HT1080 (cell line): ENCODE results near the gene PNPLA2. TPM values are rescaled to one million over a fixed set of nuclear protein-coding genes. Genes with fewer than 3 reads are reported as not detected.

Source experiments
- DNase-seq: peaks from one replicate; pipeline ENCODE4 v3.0.0-alpha.2; 2015; ENCODE audit warnings: low read depth
- total RNA-seq: library from RNA; depleted of rRNA; stranded (reverse); fragments of >200 nt; shearing (Covaris generic); gene quantifications from 2 replicates; pipeline ENCODE4 v1.2.3, GENCODE V29; 2014

Gene PNPLA2
- total RNA-seq, 1 experiment from 2014 or later, result 39.0 TPM

DNA sequence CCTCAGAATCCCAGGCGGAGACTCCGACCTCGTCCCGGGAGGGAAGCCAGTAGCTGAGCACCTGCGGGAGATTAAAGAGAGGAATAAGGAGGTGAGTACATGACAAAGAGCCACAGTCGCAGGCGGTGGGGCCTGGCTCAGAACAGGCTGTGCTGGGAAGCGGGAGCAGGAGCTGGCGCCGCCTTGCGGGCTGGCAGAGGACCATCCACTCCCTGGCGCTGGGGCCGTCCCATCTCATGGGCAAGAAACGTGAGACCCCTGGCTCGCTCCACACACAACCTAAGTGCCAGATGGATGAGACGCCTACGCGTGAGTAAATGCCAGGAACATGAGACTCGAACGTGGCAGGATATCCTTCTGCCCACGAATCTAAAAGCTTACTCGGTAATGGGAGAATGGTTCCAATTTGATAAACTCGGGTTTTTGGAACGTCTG is 35.1 kb upstream of the PNPLA2 start:
- no peak for DNase-seq

DNA sequence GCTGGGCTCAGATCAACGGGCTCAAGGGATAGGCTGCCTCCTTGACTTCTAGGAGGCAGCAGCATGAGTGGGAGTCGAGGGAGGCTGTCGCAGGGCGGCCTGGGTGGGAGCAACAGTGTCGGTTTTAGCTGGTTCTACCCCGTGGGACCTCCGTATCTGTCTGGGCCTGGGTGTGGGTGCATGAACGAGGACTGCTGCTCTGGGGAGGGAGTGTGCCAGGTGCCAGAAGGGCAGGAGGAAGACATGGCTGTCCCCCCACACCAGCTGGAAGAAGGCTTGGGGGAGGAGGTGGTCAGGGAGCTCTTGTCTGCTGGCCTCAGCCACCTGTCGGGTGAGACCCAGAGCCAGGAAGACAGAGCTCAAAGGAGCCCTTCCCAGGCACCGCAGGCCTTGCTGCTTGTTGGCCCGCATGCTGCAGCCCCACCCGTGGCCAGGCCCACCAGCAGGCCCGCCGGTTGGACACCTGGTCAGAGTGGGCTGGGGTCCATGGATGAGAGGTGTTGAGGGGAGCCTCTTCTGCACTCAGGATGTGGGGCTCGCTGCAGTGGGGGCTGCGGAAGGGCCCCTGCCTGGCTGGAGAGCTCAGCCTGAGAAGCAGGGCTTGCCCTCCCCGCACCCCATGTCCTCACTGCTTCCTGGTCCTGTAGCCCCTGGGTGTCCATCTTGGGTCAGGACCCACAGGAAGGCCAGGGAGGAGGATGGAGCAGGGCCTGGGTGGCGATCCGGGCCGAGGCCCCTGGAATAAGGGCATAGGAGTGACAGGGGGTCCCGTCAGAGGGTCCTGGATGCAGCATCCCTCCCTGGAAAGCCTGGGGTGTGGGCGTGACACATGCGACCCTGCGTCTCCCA is 32.3 kb upstream of the PNPLA2 start:
- no peak for DNase-seq

DNA sequence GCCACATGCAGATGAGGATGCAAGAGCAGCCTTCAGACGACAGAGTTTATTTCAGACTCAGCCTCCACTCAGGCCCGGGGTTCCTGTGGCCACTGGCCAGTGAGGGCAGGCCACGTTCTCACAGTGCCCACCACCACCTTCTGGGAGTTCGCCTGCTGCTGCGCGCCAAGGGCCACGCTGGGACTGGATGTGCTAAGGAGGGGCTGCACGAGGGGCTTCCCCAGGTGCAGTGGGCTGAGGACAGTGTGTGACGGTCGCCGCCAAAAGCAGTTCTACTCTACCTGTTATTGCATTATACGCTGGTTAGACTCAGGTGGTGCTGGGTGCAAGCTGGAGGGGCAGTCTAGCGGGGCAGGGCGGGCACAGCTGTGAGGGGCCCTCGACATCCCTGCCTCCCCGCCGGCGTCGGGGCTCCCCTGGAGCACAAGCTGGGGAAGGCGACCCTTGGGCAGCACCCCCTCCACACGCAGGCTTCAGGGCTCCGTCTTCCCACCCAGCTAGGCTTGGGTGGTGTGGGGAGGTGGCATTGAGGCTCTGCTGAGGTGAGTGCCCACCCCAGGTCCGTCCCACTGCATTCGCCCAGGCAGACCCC is 31.5 kb upstream of the PNPLA2 start:
- DNase-seq, result no peak

DNA sequence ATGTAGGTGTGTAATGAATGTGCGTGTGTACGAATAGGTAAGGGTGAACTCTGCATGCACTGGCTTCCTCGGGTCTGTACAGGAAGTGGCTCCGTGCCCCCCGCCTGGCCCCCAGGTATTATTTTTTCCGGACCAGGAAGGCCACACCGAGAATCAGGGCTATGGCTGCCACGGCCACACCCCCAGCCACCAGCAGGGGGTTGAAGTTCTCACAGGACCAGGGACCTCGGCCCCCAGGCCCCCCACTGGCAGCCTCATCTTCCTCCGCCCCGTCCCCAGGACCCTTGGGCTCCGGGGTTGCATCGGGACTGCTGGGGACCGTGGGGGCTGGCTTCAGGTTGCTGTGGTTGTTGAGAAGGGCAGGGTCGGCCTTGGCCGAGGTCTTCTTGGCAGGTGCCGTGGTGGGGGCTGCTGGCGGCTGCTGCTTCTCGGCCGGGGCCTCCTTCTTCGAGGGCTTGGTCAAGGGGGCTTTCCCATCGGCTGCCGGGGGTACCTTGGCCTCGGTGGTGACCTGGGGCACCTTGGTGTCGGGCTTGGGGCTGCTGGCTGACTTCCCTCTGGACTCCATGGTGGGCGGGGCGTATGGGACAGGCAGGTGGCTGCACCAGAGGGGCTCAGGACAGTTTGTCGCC is 30.6 kb upstream of the PNPLA2 start:
- no peak for DNase-seq

DNA sequence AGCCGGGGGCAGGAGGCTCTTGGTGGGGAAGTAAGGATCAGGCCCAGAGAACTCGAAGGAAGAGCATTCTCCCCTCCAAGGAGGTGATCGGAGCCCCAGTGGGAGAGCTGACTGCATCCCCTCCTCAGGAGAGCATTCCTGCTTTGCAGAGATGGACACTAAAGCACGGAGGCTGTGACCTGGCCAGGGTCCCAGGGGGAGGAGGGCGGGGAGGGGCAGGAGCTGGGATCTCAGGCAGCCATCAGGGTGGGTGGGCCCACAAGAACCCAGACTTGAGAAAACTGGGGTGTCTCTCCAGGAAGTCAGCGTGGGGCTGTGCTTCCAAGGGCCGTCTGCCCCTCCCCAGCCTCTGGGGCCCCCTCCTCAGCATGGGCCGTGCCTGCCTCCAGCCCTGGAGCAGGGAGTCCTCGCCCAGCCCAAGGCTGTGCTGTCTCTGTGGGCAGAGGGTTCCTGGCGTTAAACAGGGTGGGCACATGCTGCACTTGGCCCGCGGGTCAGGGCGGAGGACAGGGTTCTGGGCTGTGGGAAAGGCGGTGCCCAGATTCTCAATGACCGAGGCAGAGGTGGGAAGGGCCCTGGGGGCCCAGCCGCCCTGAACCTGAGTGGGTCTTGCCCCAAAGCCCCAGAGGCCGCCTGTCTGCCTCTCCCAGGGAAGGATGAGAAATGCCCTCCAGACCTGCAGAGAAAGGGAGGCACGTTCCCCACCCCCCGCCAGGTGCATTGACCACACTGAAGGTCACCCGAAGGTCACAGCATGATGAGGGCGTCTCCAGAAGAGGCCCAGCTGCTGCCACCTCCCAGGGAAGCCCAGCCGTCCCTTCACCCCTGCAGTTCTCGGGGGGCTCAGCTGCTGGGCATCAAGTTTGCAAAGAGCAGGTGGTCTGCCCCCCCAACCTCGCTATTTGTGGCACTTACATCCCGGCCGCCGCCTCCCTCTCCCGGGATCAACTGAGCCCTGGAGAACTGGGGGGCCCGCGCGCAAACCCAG is 29.5 kb upstream of the PNPLA2 start:
- DNase-seq, result no peak

DNA sequence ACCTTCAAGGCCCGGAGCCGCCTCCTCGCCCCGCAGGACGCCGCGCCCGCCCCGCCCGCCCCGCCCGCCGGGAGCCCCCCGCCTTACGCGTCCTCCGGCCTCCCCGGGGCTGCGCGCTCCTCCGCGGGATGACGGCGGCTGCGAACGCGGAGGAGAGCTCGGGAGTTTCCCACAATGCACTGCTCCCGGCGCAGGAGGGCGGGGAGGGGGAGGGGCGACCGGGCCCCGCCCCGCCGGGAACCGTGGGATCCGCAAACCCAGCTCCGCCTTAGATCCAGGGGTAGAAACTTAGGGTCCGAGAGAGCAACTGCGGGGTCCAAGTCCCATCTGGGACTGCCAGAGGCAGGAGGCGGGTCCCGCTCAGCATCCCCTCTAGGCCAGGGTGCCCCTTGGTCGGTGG is 28.8 kb upstream of the PNPLA2 start, which contains the start of gene CEND1:
CEND1 (minus strand) TSS at position 148 of the 400 bp plus-strand sequence. CDS start 1,514 bp downstream, outside the sequence.
- DNase-seq, result no peak

DNA sequence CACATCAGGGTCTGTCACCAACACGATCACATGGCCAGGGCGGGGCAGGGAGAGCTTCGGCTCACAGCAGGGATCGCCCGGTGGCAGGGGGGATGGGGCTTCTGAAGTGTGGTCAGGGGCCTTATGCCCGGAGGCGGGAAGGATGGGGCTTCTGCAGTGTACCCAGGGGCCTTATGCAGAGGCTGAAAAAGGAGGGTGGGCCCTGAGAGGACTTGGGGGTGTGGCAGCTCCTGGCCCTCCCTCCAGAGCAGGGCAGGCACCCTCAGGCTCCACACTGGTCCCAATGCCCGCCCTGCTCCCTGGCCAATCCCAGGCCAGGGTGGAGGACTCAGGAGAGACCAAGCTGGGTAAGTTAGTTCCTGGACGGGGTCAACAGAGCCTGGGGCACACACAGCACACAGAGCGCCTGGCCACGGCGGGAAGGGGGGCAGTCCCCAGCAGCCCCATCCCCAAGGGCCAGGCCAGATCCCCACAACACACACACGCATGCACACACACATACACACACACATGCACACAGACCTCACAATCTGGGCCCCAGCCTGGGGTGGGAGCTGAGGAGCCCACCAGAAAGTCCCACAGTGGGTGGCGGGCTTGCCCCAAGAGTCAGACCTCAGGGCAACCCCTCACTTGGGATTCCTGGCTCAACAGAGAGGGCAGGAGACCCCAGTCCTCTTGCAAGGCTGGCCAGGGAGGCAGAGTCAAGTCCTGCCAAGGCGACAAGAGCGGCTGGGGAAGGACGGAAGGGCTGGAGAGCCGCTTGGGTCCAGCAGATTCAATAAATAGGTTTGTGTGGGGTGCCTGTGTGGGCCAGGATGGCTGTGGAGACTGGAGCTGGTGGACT is 27.8 kb upstream of the PNPLA2 start:
- peak; percentile 52 for DNase-seq

DNA sequence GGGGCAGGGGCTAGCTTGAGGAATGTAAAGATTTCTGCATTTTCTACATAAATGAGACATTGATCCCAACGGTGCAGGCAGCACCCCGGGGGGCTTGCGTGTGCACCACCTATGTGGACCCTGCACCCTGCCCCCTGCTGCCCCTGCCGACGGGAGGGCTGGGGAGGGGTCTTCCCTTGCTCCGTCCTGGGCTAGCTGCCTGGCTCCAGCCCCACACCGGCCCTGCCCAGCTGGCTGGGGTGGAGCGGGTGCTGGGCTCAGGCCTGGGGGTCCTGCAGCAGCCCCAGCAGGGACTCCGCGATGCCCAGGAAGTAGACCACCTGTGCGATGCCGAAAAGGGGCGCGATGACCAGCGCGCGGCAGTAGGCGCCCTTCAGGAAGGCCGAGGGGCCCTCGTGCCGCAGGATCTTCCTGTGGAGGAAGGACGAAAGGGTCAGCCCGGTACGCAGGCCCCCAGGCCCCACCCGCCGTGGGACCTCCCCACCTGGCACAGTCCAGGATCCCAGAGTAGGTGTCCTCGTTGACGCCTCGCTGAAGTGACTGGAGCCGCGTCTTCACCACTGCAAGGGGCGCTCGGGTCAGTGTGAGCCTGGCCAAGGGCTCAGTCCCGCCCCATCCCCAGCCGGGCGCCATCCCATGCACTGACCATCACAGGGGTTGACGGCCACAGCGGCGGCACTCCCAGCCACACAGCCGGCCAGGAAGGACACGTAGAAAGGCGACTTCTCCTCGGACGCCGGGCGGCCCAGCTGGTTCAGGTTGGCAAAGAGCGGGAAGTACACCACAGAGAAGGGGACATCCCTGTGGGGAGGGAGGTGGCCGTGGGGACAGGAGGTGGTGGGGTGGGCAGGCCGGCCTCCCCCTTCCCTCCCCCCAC is 26.8 kb upstream of the PNPLA2 start:
- DNase-seq, result no peak

DNA sequence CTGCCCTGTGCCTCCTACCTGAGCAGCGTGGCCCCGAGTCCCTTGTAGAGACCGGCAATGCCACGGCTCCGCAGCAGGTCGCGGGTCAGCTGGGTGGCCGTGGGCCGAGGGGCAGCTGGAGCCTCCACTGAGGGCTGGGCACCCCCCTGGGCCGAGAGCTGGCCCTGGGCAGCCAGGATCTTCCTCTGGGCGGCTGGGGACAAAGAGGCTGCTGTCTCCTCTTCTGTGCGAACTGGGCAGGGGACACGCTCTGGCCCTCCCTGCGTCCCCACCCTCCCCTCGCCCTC is 26.2 kb upstream of the PNPLA2 start:
- DNase-seq, result no peak

DNA sequence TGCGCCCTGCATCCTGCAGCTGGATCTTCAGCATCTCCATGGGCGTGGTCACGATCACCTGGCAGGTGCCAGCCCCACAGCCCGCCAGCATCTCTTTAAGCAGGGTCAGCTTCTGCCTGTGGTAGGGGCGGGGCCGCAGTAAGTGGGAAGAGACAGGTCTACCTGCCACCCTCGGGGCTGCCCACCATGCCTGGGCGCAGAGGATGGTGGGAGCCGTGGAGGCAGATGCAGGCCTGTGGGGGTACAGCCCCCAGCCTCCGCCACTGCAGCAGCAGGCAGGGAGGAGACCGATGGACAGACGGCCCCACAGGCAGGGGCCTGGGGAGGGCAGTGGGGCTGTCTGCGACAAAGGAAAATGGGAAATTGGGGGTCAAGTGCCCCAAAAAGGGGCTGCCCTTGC is 25.8 kb upstream of the PNPLA2 start:
- no peak for DNase-seq

DNA sequence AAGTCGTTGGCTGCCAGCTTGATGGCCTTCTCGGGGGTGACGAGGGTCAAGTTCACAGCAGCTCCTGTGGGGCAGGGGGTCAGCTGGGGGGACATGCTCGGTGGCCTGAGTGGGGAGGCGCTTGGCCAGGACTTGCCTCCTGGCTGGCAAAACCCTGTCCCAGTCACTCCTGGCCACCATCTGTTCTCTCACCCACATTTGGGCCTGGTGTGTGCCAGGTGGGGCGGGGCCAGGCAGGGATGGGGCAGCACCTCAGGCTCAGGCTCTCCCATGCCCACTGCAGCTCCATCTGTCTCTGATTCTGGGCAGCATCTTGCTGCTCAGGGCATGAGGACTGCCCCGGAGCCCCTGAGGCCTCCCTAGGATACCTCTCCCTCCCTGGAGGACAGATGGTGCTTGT is 25.2 kb upstream of the PNPLA2 start:
- no peak for DNase-seq

DNA sequence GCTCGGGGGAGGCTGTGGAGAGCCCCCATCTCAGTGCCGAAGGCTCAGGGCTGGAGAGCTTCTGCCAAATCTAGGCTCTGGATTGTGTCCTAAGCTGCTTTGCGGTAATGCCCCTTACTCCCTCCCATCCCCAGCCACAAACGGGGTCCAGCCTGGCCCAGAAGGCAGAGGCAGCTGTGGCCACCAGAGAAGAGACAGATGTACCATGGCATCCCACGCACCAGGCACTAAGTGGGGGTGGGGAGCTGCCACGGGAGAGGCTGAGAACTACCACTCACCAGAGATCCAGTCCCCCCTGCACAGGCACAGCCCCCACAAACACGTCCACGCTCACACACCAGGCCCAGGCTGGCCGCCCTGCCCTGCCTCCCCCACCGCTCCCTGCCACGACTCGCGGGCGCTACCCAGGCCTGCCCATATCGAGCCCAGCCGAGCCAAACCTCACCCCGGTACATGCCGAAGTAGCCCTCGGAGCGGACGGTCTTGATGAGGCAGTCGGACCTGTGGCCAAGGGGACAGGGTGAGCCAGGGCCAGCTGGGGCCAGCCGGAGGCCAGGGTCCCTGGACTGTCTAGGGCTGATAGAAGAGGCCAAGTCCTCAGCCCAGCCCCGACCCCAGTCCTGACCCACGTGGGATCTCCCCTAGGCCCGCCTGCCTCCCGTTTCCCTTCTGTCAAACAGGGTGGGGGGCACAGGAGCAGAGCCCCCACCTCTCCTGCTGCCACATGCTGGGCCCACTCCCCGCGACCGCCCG is 24.5 kb upstream of the PNPLA2 start:
- DNase-seq, result no peak

DNA sequence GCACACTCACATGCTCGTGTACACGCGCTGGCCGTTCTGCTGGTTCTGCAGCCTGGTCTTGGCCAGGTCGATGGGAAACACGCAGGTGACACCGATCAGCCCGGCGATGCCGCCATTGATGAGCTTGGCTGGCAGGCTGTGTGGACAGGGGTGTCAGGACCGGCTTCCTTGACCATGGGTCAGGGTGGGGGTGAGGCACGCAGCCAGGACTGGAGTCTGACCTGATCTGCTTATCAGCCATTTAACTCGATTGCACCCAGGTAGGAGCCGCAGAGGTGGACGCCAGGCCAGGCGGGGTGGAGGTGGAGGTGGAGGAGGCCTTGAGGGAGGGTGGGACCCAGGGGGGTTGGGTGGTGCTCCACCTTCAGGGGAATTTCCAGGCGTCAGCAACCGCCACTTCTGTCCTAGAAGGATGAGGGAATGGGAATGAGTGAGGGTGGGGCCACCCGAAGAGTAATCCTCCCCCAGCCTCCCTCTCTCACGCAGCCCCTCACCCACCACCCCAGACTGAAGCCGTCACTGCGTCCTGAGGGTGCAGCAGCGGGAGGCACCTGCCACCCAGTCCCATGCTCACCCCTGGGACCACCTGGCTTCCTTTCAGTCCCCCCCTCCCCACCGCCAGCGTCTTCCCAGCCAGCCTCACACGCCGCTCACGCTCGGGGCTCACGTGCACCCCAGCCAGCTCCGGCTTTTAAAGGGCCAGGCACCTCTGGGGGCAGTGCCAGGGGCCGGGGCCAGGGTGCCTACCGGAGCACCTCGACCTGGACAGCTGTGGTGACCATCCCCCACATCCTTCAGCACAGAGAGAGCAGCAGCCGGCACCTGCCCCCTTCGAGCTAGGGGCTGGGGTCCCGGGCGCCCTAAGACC is 23.7 kb upstream of the PNPLA2 start:
- DNase-seq, result no peak

DNA sequence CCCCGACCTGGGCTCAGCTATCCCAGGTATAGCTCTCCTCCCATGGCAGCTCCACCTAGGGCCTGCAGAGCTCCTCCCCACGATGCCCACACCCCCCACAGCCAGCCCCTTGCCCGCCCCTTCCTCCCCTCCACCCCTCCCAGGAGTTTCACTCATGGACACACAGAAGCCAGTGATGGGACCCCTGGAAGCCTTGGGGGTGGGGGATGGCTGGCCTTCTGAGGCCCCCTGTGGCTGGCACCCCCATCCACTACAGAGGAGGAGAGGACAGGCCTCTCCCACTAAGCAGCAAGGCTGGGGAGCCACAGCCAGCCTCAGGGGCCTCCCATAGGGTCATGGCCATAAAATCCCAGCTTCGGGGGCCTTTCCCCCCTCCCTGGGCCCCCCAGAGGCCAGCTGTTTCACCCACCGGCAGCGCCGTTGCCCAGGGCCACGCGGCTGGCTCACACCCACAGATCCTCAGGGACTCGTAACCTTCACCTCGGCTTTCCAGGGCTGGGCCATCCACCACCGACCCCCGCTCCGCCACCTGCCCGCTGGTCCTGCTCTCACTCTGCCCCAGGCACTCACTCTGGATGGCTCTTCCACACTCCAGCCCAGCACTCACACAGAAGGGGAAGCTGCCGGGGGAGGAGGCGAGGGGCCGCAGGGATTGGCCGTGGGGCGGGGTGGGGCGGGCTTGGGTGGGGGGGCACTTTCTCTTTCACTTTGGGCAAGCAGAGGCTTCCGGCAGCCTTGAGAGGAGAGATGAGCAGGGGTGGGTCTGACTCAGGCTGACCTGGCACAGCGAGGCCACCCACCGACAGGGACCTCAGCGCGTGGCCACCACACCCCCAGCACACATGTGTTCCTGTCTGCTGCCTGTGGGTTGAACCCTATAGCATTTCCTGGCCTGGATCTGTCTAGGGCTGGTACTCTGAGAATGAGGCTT is 22.8 kb upstream of the PNPLA2 start:
- peak; percentile 95 for DNase-seq

DNA sequence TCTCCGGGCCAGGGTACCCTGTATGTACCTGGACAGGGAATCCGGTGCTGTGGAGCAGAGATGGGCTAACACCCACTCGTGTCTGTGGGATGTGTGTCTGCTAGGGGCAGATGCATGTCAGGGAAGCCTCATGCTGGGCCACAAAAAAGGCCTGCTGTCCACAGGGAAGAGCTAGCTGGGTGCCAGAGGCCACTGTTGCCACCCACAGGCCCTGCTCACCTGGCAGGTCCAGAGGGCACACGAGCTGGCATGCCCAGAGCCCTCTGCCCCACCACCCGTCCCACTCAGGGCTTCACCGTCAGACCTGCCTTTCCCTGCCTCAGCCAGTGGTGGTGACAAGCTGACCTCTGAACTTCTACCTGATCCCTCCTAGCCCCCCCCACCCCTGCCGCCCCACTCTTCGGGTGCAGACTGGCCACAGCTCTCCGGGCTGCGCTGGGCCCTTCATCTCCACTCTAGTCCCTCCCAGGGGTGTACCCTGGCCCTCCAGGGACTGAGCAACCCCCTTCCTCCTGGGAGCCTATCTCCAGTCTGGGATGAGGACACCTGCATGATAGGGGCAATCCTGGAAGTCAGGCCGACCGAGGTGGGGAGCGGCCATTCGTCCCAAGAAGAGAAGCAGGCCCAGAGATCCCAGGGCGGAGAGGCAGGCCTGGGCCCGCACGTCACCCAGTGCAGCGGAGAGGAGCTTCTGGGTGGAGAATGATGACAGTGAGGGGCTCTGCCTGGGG is 22.0 kb upstream of the PNPLA2 start:
- DNase-seq, result no peak
